HepG2 (cell line): ENCODE results near the gene PPIG.

ENCODE experiments used
- EZH2 ChIP-seq: conservative IDR thresholded peaks from 2 replicates; pipeline ENCODE4 v1.6.1; 2012; ENCODE audit warnings: mild to moderate bottlenecking, low read depth, low read length, moderate library complexity
- RAD51 ChIP-seq: fragments of 450-650 bp; IDR thresholded peaks from 2 replicates; pipeline ENCODE4 v1.6.1; 2016; ENCODE audit warnings: borderline replicate concordance
- RCOR2 ChIP-seq: IDR thresholded peaks from 2 replicates; pipeline ENCODE4 v1.6.1; 2016; ENCODE audit warnings: missing biosample characterization, missing genetic modification reagents
- ZNF282 ChIP-seq: fragments of 450-650 bp; IDR thresholded peaks from 2 replicates; pipeline ENCODE4 v1.6.1; 2018; ENCODE audit not compliant: partially characterized antibody
- ZNF589 ChIP-seq: sonication (generic); formaldehyde crosslinking; conservative IDR thresholded peaks from 2 replicates; pipeline ENCODE4 v1.8.0; 2022; ENCODE audit warnings: mild to moderate bottlenecking, moderate library complexity, missing genetic modification reagents
- ZNF773 ChIP-seq: sonication (generic); formaldehyde crosslinking; IDR thresholded peaks from 2 replicates; pipeline ENCODE4 v1.4.0; 2020; ENCODE audit warnings: missing genetic modification reagents, borderline replicate concordance
- TF ChIP-seq, protein P1 (sequence below): sonication (generic); formaldehyde crosslinking; IDR thresholded peaks from 2 replicates; pipeline ENCODE4 v1.5.0; 2020; ENCODE audit warnings: mild to moderate bottlenecking, missing genetic modification reagents, moderate library complexity
- TF ChIP-seq, protein P2 (sequence below): IDR thresholded peaks from 2 replicates; pipeline ENCODE4 v1.6.1; 2016; ENCODE audit warnings: low read depth, control low read depth
- TF ChIP-seq, protein P3 (sequence below): sonication (generic); formaldehyde crosslinking; IDR thresholded peaks from 2 replicates; pipeline ENCODE4 v1.4.0; 2020; ENCODE audit warnings: missing genetic modification reagents, mild to moderate bottlenecking, borderline replicate concordance
- TF ChIP-seq, protein P4 (sequence below): sonication (generic); formaldehyde crosslinking; IDR thresholded peaks from 2 replicates; pipeline ENCODE4 v1.5.1; 2020; ENCODE audit warnings: missing genetic modification reagents, mild to moderate bottlenecking, borderline replicate concordance

DNA sequence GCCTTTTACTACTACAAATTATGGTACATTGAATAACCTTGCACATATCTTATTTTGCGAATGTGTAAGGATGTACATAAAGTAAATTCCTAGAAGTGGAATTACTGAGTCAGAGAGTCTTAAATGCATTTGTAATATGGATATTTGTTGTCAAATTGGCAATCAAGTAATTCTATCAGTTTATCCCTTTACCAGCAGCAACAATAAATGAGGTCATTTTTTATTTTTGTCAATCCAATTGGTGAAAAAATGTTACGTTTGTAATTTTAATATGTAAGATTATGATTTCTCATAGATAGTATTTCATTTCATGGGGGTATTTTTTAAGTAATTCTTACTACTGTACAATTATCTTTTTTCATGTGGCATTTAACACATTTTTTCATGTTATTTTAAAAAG is 14.8 kb downstream of the PPIG start:
- TF ChIP-seq, protein P1, sequence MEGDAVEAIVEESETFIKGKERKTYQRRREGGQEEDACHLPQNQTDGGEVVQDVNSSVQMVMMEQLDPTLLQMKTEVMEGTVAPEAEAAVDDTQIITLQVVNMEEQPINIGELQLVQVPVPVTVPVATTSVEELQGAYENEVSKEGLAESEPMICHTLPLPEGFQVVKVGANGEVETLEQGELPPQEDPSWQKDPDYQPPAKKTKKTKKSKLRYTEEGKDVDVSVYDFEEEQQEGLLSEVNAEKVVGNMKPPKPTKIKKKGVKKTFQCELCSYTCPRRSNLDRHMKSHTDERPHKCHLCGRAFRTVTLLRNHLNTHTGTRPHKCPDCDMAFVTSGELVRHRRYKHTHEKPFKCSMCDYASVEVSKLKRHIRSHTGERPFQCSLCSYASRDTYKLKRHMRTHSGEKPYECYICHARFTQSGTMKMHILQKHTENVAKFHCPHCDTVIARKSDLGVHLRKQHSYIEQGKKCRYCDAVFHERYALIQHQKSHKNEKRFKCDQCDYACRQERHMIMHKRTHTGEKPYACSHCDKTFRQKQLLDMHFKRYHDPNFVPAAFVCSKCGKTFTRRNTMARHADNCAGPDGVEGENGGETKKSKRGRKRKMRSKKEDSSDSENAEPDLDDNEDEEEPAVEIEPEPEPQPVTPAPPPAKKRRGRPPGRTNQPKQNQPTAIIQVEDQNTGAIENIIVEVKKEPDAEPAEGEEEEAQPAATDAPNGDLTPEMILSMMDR, result no peak
- TF ChIP-seq, protein P2, sequence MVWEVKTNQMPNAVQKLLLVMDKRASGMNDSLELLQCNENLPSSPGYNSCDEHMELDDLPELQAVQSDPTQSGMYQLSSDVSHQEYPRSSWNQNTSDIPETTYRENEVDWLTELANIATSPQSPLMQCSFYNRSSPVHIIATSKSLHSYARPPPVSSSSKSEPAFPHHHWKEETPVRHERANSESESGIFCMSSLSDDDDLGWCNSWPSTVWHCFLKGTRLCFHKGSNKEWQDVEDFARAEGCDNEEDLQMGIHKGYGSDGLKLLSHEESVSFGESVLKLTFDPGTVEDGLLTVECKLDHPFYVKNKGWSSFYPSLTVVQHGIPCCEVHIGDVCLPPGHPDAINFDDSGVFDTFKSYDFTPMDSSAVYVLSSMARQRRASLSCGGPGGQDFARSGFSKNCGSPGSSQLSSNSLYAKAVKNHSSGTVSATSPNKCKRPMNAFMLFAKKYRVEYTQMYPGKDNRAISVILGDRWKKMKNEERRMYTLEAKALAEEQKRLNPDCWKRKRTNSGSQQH (CRISPR knock-in tag), result no peak
- TF ChIP-seq RAD51 (no peak), ZNF773 (CRISPR knock-in tag) (no peak), ZNF282 (no peak), EZH2 (no peak), RCOR2 (CRISPR knock-in tag) (no peak), ZNF589 (no peak)
- TF ChIP-seq, protein P3, sequence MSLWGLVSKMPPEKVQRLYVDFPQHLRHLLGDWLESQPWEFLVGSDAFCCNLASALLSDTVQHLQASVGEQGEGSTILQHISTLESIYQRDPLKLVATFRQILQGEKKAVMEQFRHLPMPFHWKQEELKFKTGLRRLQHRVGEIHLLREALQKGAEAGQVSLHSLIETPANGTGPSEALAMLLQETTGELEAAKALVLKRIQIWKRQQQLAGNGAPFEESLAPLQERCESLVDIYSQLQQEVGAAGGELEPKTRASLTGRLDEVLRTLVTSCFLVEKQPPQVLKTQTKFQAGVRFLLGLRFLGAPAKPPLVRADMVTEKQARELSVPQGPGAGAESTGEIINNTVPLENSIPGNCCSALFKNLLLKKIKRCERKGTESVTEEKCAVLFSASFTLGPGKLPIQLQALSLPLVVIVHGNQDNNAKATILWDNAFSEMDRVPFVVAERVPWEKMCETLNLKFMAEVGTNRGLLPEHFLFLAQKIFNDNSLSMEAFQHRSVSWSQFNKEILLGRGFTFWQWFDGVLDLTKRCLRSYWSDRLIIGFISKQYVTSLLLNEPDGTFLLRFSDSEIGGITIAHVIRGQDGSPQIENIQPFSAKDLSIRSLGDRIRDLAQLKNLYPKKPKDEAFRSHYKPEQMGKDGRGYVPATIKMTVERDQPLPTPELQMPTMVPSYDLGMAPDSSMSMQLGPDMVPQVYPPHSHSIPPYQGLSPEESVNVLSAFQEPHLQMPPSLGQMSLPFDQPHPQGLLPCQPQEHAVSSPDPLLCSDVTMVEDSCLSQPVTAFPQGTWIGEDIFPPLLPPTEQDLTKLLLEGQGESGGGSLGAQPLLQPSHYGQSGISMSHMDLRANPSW, result no peak
- TF ChIP-seq, protein P4, sequence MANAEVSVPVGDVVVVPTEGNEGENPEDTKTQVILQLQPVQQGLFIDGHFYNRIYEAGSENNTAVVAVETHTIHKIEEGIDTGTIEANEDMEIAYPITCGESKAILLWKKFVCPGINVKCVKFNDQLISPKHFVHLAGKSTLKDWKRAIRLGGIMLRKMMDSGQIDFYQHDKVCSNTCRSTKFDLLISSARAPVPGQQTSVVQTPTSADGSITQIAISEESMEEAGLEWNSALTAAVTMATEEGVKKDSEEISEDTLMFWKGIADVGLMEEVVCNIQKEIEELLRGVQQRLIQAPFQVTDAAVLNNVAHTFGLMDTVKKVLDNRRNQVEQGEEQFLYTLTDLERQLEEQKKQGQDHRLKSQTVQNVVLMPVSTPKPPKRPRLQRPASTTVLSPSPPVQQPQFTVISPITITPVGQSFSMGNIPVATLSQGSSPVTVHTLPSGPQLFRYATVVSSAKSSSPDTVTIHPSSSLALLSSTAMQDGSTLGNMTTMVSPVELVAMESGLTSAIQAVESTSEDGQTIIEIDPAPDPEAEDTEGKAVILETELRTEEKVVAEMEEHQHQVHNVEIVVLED, result no peak
